GM12872 (cell line): Measurements from ENCODE around the gene TCFL5.

Source experiments
- TF ChIP-seq, protein P1 (sequence below): IDR thresholded peaks from 3 replicates; pipeline ENCODE4 v1.5.1; 2011; ENCODE audit warnings: low read depth, mild to moderate bottlenecking, low read length, moderate library complexity; ENCODE audit not compliant: insufficient read depth

Gene TCFL5

DNA sequence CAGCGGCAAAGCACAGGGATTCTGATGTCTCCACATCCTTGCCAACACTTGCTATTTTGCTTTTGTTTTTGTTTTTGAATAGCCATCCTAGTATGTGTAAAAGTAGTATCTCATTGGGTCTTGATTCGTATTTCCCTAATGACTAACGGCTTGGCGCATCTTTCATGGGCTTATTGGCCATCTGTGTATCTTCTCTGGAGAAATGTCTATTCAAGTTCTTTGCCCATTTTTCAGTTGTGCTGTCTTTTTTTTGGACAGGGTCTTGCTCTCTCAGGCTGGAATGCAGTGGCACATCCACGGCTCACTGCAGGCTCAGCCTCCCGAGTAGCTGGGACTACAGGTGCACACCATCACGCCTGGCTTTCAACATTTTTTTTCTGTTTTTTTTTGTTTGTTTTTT, 17.4 kb downstream of the TCFL5 start:
- TF ChIP-seq, protein P1, sequence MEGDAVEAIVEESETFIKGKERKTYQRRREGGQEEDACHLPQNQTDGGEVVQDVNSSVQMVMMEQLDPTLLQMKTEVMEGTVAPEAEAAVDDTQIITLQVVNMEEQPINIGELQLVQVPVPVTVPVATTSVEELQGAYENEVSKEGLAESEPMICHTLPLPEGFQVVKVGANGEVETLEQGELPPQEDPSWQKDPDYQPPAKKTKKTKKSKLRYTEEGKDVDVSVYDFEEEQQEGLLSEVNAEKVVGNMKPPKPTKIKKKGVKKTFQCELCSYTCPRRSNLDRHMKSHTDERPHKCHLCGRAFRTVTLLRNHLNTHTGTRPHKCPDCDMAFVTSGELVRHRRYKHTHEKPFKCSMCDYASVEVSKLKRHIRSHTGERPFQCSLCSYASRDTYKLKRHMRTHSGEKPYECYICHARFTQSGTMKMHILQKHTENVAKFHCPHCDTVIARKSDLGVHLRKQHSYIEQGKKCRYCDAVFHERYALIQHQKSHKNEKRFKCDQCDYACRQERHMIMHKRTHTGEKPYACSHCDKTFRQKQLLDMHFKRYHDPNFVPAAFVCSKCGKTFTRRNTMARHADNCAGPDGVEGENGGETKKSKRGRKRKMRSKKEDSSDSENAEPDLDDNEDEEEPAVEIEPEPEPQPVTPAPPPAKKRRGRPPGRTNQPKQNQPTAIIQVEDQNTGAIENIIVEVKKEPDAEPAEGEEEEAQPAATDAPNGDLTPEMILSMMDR: no peak

DNA sequence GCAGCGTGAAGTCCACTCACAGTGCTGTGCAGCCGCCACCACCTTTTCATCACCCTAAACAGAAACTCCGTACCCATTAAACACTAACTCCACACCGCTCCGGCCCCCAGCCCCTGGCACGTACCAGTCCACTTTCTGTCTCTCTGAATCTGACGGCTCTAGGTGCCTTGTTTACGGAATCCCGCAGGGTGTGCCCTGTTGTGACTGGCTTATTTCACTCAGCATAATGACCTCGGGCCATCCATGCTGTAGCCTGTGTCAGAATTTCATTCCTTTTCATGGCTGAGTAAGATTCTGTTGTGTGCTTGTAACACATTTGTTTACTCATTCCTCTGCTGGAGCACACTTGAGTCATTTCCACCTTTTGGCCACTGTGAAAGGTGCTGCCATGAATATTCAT, 18.0 kb downstream of the TCFL5 start:
- TF ChIP-seq, protein P1: no peak

DNA sequence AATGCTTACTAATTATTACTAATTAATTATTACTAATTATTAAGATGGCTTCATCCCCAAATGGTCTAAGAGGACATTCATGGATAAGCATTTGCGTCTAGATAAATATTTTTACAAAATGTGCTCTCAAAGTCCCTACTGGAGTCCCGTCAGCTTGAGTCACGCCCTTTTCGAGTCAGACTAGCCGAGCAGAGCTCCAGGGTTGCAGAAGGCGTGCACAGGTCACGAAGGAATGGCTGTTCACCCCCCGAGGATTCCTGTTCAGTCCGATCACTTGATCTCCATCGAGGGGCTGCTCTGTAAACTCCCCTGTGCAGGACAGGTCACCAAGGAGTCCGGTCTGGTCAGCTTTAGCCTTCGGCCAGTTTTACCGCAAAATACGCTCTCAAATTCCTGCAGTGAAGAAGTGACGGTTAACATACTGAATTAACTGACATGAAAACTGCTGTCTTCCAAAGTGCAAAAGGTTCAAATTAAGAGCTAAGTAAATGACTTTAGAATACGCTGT, 19.9 kb downstream of the TCFL5 start:
- TF ChIP-seq, protein P1: no peak

- TF ChIP-seq, protein P1: no peak
These were observed 21.1 kb downstream of the TCFL5 start for GRCh38 chr20:62840244-62841197.

GRCh38 chr20:62839816-62840215, 21.8 kb downstream of the TCFL5 start:
- TF ChIP-seq, protein P1: no peak

DNA sequence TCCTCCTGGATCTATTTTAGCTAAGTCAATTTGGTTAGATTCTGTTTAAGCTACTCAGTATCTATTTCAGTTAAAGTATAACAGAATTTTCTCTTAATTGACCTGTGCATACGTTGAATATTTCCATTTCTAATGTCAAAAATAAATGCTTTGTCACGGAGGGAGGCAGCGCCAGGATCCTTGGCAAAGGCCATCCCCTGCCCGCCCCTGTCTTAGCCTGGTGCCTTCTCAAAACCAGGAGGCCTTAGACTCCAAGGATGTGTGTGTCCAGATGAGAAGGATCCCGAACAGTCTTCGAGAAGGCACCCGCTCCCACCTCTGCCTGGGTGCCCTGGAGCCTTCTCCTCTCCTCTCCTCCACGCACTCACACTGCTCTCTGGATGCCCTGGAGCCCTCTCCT, 22.4 kb downstream of the TCFL5 start:
- TF ChIP-seq, protein P1: no peak

GRCh38 chr20:62838128-62838891, 23.3 kb downstream of the TCFL5 start:
- TF ChIP-seq, protein P1: no peak
